ENCODE data around the gene BOD1L2. TPM values are rescaled to one million over a fixed set of nuclear protein-coding genes. Genes with fewer than 3 reads are reported as not detected.

The BOD1L2 gene
- total RNA-seq, 1 experiment from 2014 or later: not detected

- Histone ChIP-seq H3K4me3 (replicated peaks in 1 of 2; ENCODE audit: low read depth in 1 of 2, low read length in 2 of 2) (no peak overlapping the region), H3K4me2 (ENCODE audit: low read length) (no peak overlapping the region), H3K4me1 (ENCODE audit: control insufficient read depth in 1 of 2, insufficient read depth in 2 of 2, low read length in 2 of 2) (no peaks in the 10 kb centered on the region), H3K36me3 (ENCODE audit: control insufficient read depth in 1 of 2, insufficient read depth in 2 of 2, low read length in 2 of 2) (no peaks in the 10 kb centered on the region), H3K9ac (ENCODE audit: low read length) (no peak overlapping the region), H3K27me3 (ENCODE audit: insufficient read depth, low read length) (peaks cover 10% of the 10 kb centered on the region), H4K20me1 (ENCODE audit: insufficient read depth) (no peaks in the 10 kb centered on the region), H2AFZ (ENCODE audit: low read depth, low read length, poor library complexity, severe bottlenecking) (no peak overlapping the region), H3K27ac (ENCODE audit: low read depth, low read length) (no peak overlapping the region), H3K9me2 (ENCODE audit: insufficient read depth) (no peaks in the 10 kb centered on the region), H3K9me3 (ENCODE audit: control insufficient read depth in 1 of 2, insufficient read depth in 1 of 2, low read depth in 1 of 2, low read length in 2 of 2) (peaks cover 3 to 10% of the 10 kb centered on the region in 2 experiments; a peak in 1 of 4 replicates), H3K79me2 (ENCODE audit: insufficient read depth, low read length) (no peaks in the 10 kb centered on the region)
- TF ChIP-seq RAD21 (IDR thresholded peaks at IDR 0.05; ENCODE audit: low read depth) (no peak), REST (IDR thresholded peaks at IDR 0.05; ENCODE audit: low read depth) (no peak), FOSL1 (IDR thresholded peaks at IDR 0.05; ENCODE audit: low read depth) (no peak), POLR2AphosphoS5 (IDR thresholded peaks at IDR 0.05; ENCODE audit: low read depth, low read length) (no peak), CTCF (IDR thresholded peaks at IDR 0.05 in 2 of 3, conservative IDR thresholded peaks at IDR 0.05 in 1 of 3; ENCODE audit: borderline replicate concordance in 1 of 3, insufficient read depth in 1 of 3, low read depth in 2 of 3, low read length in 2 of 3) (no peak), EZH2phosphoT487 (IDR thresholded peaks at IDR 0.05; ENCODE audit: borderline replicate concordance) (no peak), YY1 (IDR thresholded peaks at IDR 0.05; ENCODE audit: extremely low read depth, insufficient replicate concordance, low read depth, low read length) (no peak), EZH2 (IDR thresholded peaks at IDR 0.05) (no peak), ELF1 (IDR thresholded peaks at IDR 0.05; ENCODE audit: borderline replicate concordance, low read depth) (no peak), ZNF274 (IDR thresholded peaks at IDR 0.05; ENCODE audit: low read depth, low read length) (no peak), JUND (IDR thresholded peaks at IDR 0.05) (no peak), TCF7L2 (IDR thresholded peaks at IDR 0.05; ENCODE audit: borderline replicate concordance, extremely low read depth, insufficient read depth, insufficient read length) (no peak), CEBPB (IDR thresholded peaks at IDR 0.05; ENCODE audit: low read depth) (no peak), SP1 (IDR thresholded peaks at IDR 0.05; ENCODE audit: low read depth) (no peak), EGR1 (IDR thresholded peaks at IDR 0.05; ENCODE audit: low read depth) (no peak)
- TF ChIP-seq, protein P1, sequence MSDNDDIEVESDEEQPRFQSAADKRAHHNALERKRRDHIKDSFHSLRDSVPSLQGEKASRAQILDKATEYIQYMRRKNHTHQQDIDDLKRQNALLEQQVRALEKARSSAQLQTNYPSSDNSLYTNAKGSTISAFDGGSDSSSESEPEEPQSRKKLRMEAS (IDR thresholded peaks at IDR 0.05): no peak
- TF ChIP-seq, protein P2, sequence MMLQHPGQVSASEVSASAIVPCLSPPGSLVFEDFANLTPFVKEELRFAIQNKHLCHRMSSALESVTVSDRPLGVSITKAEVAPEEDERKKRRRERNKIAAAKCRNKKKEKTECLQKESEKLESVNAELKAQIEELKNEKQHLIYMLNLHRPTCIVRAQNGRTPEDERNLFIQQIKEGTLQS (IDR thresholded peaks at IDR 0.05): no peak
- TF ChIP-seq, protein P3, sequence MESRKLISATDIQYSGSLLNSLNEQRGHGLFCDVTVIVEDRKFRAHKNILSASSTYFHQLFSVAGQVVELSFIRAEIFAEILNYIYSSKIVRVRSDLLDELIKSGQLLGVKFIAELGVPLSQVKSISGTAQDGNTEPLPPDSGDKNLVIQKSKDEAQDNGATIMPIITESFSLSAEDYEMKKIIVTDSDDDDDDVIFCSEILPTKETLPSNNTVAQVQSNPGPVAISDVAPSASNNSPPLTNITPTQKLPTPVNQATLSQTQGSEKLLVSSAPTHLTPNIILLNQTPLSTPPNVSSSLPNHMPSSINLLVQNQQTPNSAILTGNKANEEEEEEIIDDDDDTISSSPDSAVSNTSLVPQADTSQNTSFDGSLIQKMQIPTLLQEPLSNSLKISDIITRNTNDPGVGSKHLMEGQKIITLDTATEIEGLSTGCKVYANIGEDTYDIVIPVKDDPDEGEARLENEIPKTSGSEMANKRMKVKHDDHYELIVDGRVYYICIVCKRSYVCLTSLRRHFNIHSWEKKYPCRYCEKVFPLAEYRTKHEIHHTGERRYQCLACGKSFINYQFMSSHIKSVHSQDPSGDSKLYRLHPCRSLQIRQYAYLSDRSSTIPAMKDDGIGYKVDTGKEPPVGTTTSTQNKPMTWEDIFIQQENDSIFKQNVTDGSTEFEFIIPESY (IDR thresholded peaks at IDR 0.05; ENCODE audit: extremely low read depth, insufficient replicate concordance, low read length): no peak
- ChIA-PET CTCF (no interaction called here), POLR2A (no interaction called here), RAD21 (ENCODE audit: low non-redundant PET in 1 of 2, low total read pairs in 2 of 2, uncharacterized antibody in 2 of 2, unreplicated experiment in 2 of 2) (no interaction called here)
- BruUV-seq (replicated peaks): no TSS peak
- DNase-seq (ENCODE audit: low read depth, low spot score) (no peak), ATAC-seq (no peak)
- intact Hi-C loops (cut with micrococcal nuclease): no loop called here
Measured at GRCh38 chr18:57185434-57185833, 38.5 kb downstream of the BOD1L2 start.

All from HCT116 (cell line).